NCI-H2196 treated with DMSO at 0.1 percent for 48 hours (cell line): ENCODE data around the gene EHMT1.

ENCODE experiments used
- DNase-seq: peaks from one replicate; lab custom pipeline; 2025; ENCODE audit not compliant: unreplicated experiment; lab: John Stamatoyannopoulos, UW

EHMT1 gene

GRCh38 chr9:137618105-137619067 is at the start of gene EHMT1:
Gene EHMT1 (plus strand): TSS chr9:137619005. CDS start chr9:137619029, 24 bp downstream.
- DNase-seq: peak; percentile 79

- DNase-seq: no peak
Measured at GRCh38 chr9:137569609-137570203, 49.1 kb upstream of the EHMT1 start.

- DNase-seq: no peak
Measured at GRCh38 chr9:137570566-137570965, 48.2 kb upstream of the EHMT1 start.

- DNase-seq: no peak
Measured at GRCh38 chr9:137574192-137574591, 44.6 kb upstream of the EHMT1 start.

- no peak for DNase-seq
Measured at GRCh38 chr9:137575364-137575715, 43.5 kb upstream of the EHMT1 start.

- DNase-seq: no peak
Measured at GRCh38 chr9:137575716-137576411, 42.9 kb upstream of the EHMT1 start.

GRCh38 chr9:137578518-137579258 is 40.1 kb upstream of the EHMT1 start, which contains the start of gene DPH7:
Gene DPH7 (minus strand): TSS chr9:137578925. CDS start chr9:137578777, 148 bp downstream.
- DNase-seq: peak; percentile 73

GRCh38 chr9:137579259-137579604 is 39.6 kb upstream of the EHMT1 start:
- no peak for DNase-seq

GRCh38 chr9:137580209-137580953 is 38.4 kb upstream of the EHMT1 start:
- DNase-seq: no peak

GRCh38 chr9:137580954-137581322 is 37.9 kb upstream of the EHMT1 start:
- no peak for DNase-seq

- no peak for DNase-seq
Measured at GRCh38 chr9:137581361-137582285, 37.2 kb upstream of the EHMT1 start.

GRCh38 chr9:137582286-137582860 is 36.4 kb upstream of the EHMT1 start:
- peak; percentile 19 for DNase-seq

- DNase-seq: no peak
Measured at GRCh38 chr9:137583347-137583746, 35.5 kb upstream of the EHMT1 start.

- no peak for DNase-seq
Measured at GRCh38 chr9:137583957-137584356, 34.8 kb upstream of the EHMT1 start.

GRCh38 chr9:137586854-137587253 is 32.0 kb upstream of the EHMT1 start:
- DNase-seq: no peak

- no peak for DNase-seq
Measured at GRCh38 chr9:137588311-137588710, 30.5 kb upstream of the EHMT1 start.

- no peak for DNase-seq
Measured at GRCh38 chr9:137588891-137589290, 29.9 kb upstream of the EHMT1 start.

- no peak for DNase-seq
Measured at GRCh38 chr9:137589441-137590122, 29.2 kb upstream of the EHMT1 start.

- no peak for DNase-seq
Measured at GRCh38 chr9:137590123-137590468, 28.7 kb upstream of the EHMT1 start.
